CD4-positive, alpha-beta T cell treated with Interleukin-12 subunit alpha and Interleukin-12 subunit beta, for 1 hour (primary cell): ENCODE measurements around the gene ALOX15B.
"Not testable (repeated sequence)": the region's sequence is repeated elsewhere in the genome, so short reads cannot be mapped to it uniquely, and the experiment has no call there.

ENCODE experiments used
- DNase-seq: peaks from one replicate; pipeline ENCODE4 v3.0.0-alpha.2; 2020

The ALOX15B gene

GRCh38 chr17:8041249-8041928 lies 2.5 kb downstream of the ALOX15B start:
- DNase-seq, result peak; percentile 52

- no peak for DNase-seq
These were observed 3.1 kb downstream of the ALOX15B start for GRCh38 chr17:8041979-8042378.

- DNase-seq, result no peak
These were observed 6.3 kb downstream of the ALOX15B start for GRCh38 chr17:8044819-8045810.

DNA sequence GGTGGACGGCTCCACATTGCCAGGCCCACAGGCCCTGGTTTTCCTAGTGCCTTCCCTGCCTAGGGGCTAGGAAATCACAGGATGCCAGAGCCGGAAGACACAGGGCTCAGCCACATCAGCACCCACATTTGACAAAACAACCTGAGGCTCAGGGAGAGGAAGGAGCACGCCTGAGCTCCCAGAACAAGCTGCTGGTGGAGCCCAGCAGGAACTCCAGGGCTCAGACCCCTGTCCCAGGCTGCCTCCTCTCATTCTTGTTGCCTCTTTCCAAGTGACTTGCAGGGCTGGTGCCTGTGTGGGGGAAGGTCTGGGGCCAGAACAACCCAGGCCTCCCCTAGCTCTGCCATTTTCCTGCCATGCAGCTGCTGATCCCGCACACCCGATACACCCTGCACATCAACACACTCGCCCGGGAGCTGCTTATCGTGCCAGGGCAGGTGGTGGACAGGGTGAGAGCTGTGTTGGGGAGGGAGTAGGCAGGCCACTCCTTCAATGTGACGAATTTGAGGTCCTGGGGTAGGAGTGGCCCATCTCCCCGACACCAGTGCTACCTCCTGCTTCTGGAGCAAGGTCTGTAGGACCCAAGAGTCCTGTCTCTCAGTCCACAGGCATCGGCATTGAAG lies 7.6 kb downstream of the ALOX15B start:
- DNase-seq, result no peak

DNA sequence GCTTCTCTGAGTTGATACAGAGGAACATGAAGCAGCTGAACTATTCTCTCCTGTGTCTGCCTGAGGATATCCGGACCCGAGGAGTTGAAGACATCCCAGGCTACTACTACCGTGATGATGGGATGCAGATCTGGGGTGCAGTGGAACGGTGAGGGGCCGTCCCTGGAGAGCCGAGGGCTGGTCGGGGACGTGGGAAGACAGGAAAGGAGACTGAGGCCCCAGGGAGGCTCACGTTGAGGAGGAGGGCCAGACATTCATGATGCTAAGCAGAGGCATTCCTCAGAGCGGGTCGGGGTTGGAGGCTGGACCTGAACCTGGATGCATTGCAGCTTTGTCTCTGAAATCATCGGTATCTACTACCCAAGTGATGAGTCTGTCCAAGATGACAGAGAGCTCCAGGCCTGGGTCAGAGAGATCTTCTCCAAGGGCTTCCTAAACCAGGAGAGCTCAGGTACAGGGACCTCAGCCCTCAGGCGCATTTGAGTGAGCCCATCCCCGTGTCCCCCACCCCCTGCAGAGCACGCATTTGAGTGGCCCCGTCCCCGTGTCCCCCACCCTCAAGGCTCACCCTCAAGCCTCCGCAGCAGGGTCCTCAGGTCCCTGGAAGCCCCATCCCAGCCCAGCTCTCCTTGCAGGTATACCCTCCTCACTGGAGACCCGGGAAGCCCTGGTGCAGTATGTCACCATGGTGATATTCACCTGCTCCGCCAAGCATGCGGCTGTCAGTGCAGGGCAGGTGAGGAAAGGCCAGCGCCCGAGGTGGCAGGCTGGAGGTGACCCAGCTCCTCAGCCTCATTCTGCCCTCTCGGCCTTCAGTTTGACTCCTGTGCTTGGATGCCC lies 8.3 kb downstream of the ALOX15B start:
- no peak for DNase-seq

DNA sequence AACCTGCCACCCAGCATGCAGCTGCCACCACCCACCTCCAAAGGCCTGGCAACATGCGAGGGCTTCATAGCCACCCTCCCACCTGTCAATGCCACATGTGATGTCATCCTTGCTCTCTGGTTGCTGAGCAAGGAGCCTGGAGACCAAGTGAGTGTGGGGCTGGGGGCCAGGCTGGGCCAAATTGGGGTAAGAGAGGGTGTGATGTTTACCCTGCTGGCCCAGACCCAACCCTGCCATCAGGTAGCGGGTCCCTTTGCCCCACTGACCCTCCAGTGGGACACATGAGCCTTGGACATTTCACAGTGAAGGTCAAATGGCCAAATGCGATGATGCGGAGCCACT lies 8.9 kb downstream of the ALOX15B start:
- DNase-seq, result no peak

GRCh38 chr17:8048236-8048635 lies 9.4 kb downstream of the ALOX15B start:
- DNase-seq, result no peak

- DNase-seq, result no peak
These were observed 9.9 kb downstream of the ALOX15B start for GRCh38 chr17:8048736-8049135.

GRCh38 chr17:8051831-8052230 lies 13.0 kb downstream of the ALOX15B start:
- no peak for DNase-seq

DNA sequence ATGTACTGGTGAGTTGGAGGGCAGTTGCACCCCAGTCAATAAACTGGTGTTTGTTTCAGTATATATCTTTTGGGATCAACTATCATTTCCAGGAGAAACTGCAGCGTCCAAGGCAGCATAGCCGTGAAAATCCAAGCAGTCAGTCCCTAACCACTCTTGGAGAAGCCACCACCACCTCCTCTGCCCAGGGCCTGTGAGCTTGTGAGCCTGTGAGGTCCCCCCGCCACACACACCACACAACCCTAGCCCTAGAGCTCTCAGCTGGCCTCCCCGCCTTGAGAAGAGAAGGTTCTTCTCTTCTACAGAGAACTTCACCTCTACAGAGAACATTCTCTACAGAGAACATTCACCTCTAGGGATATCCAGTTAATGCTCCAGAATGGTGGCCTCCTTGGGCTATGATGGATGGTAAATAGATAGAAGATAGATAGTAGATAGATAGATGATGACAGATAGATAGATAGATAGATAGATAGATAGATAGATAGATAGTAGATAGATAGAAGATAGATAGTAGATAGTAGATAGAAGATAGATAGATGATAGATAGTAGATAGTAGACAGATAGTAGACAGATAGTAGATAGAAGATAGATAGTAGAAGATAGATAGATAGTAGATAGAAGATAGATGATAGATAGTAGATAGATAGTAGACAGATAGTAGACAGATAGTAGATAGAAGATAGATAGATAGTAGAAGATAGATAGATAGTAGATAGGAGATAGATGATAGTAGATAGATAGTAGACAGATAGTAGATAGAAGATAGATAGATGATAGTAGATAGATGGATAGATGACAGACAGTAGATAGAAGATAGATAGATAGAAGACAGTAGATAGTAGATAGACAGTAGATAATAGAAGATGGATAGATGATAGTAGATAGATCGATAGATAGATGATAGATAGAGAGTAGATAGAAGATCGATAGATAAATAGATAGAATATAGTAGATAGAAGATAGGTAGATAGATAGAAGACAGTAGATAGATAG lies 13.7 kb downstream of the ALOX15B start:
- no peak for DNase-seq

- no peak for DNase-seq
These were observed 14.7 kb downstream of the ALOX15B start for GRCh38 chr17:8053600-8053999.

GRCh38 chr17:8055851-8056231 lies 17.0 kb downstream of the ALOX15B start:
- DNase-seq, result no peak

- DNase-seq, result peak; percentile 20
These were observed 17.5 kb downstream of the ALOX15B start for GRCh38 chr17:8056232-8056975.

DNA sequence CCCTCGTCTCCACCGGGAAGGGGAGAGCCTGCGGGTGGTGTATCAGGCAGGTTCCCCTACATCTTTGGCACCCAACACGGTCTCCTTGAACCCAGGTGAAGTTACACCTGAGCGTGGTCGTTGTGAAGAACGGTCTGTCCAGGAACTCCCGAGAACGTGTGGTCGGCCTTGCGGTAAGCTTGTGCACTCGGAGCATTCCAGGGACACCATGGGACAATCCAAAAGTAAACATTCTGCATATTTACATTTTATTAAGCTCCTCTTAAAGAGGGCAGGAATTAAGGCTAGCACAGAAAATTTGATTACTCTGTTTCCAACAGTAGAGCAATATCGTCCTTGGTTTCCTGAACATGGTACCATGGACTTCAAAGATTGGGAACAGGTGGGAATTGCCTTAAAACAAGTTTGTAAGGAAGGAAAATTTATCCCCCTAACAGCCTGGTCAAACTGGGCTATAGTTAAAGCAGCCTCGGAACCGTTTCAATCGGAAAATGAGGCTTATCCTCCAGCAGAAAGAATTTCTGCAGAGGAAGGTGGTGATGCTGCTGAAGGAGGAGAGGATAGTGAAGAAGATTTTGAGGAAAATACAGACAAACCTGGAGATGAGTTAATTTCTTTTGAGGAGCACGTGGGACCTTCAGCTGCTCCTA lies 18.2 kb downstream of the ALOX15B start:
- no peak for DNase-seq

DNA sequence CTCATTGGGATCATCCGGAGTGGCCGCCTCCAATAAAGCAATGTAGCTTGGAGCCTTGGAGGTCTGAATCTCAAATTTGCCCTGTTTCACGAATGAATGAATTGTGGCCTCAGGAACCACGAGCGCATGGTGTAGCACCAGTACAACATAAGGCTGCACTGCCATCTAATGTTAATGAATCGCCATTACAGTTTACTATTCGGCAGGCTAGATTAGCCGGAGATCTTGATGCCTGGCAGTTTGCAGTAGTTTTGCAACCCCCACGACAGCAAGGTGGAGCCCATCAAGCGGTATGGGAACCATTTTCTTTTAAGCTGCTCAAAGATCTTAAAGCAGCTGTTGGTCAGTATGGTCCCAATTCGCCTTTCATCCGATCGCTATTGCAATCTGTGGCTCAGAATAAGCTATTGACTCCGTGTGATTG lies 18.8 kb downstream of the ALOX15B start:
- peak; percentile 81 for DNase-seq

DNA sequence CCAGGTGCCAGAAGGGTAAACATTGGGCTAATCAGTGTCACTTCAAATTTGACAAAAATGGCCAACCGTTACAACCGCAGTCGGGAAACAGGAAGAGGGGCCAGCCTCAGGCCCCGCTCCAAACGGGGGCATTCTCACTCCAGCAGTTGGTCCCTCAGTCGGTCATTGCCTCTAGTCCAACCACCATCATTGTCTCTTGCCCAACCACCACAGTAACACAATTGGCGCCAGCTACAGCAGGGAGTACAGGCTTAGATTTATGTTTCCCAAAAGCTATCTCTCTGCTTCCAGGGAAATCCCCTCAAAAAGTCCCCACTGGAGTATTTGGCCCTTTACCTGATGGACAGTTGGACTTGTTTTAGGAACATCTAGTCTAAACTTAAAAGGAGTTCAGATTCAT lies 20.3 kb downstream of the ALOX15B start:
- DNase-seq, result no peak

DNA sequence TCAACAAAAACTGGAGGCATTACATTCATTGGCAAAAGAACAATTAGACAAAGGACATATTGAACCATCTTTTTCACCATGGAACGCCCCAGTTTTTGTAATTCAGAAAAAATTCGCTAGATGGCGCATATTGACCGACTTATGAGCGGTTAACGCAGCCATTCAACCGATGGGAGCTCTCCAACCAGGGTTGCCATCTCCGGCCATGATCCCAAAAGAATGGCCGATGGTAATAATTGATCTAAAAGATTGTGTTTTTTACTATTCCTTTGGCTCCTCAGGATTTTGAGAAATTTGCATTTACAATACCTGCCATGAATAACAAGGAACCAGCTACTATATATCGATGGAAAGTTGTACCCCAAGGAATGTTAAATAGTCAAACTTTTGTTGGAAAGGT lies 21.4 kb downstream of the ALOX15B start:
- peak; percentile 82 for DNase-seq

GRCh38 chr17:8061851-8062250 lies 23.0 kb downstream of the ALOX15B start:
- DNase-seq, result not testable (repeated sequence)

DNA sequence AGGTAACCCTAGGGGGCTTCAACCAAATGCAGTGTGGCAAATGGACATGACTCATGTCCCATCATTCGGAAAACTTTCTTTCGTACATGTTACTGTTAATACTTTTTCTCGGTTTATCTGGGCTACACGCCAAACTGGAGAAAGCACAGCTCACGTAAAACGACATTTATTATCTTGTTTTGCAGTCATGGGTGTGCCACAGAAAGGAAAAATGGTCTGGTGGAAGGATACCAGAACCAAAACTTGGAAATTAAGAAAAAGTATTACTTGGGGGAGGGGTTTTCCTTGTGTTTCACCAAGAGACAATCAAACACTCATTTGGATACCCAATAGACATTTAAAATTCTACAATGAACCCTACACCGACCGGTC lies 23.6 kb downstream of the ALOX15B start:
- DNase-seq, result no peak

DNA sequence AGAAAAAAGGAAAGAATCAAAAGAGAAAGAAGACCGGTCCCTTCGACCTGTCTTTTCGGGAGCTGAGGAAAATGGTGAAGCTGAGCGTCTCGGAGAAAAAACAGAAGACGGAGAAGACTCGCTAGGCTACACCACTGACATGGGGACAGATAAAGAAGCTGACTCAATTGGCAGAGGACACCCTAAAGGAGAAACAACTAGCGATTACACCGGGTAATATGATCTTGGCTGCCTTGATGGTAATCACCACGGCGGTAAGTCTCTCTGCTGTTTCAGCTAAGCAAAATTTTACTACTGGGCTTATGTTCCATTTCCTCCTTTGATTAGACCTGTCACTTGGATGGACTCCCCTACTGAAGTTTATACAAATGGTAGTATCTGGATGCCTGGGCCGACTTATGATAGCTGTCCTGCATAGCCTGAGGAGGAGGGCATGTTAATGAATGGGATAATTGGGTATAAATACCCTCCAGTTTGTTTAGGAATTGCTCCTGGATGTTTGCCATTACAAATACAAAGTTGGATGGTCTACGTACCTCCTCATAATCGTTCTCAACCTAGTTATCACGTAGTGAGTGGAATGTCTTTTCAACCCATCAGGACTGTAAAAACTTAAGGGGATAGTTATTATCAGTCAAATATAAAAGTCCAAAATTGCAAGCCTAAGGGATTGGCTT lies 24.1 kb downstream of the ALOX15B start:
- DNase-seq, result no peak
